SW 1271 (cell line): ENCODE data around the gene PSPC1.
"Not testable (repeated sequence)": the region's sequence is repeated elsewhere in the genome, so short reads cannot be mapped to it uniquely, and the experiment has no call there.

Experiments used
- DNase-seq, 2 experiments: peaks; one replicate each; lab custom pipeline; 2025; lab: John Stamatoyannopoulos, UW

Gene PSPC1, protein sequence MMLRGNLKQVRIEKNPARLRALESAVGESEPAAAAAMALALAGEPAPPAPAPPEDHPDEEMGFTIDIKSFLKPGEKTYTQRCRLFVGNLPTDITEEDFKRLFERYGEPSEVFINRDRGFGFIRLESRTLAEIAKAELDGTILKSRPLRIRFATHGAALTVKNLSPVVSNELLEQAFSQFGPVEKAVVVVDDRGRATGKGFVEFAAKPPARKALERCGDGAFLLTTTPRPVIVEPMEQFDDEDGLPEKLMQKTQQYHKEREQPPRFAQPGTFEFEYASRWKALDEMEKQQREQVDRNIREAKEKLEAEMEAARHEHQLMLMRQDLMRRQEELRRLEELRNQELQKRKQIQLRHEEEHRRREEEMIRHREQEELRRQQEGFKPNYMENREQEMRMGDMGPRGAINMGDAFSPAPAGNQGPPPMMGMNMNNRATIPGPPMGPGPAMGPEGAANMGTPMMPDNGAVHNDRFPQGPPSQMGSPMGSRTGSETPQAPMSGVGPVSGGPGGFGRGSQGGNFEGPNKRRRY

DNA sequence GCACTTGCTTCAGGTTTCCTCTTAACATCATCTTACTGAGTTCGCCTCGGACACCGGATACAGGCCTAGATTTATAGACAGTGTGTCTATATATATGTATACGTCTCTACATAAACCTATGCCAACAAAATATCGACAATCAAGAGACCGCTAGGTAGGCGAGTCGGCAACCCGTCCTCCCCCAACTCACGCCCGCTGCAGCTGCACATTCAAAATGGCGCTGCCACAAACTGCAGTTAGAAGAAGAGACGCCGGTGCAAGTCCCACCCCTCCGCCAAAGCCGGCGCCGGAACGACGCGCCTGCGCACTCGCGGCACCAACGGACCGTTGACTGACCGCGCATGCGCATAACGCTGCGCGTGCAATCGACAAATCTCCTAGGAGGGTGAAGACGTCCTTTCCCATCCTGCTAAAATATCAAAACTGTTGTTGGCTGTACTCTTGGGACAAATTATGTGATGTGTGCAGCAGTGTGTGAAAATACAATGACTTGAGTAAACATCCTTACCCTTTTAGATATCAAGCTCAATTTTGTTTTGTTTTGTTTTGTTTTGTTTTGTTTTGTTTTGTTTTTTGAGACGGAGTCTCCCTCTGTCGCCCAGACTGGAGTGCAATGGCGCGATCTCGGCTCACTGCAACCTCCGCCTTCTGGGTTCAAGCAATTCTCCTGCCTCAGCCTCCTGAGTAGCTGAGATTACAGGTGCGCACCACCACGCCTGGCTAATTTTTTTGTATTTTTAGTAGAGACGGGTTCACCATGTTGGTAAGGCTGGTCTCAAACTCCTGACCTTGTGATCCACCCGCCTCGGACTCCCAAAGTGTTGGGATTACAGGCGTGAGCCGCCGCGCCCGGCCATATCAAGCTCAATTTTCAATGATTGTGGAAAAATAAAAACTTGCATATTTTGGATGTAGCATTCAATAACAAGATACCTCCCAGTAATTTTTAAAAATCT lies at the start of gene PSPC1:
Gene PSPC1 (minus strand): TSS at position 219 of the 956 bp plus-strand sequence. CDS start 188 bp downstream, at position 31.
- peak; percentile 50 to 90 for DNase-seq

DNA sequence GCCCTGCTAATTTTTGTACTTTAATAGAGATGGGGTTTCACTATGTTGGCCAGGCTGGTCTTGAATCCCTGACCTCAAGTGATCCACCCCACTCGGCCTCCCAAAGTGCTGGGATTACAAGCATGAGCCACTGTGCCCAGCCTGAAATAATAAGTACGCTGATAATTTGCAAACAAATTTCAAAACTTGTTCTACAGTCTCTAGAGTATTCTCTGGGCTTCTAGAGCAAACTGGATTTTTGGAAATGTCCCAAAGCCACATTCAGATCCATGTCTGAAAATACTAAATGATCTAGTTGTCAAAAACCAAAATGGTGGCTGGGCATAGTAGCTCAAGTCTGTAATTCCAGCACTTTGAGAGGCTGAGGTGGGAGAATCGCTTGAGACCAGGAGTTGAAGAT lies 39.9 kb upstream of the PSPC1 start:
- no peak for DNase-seq

DNA sequence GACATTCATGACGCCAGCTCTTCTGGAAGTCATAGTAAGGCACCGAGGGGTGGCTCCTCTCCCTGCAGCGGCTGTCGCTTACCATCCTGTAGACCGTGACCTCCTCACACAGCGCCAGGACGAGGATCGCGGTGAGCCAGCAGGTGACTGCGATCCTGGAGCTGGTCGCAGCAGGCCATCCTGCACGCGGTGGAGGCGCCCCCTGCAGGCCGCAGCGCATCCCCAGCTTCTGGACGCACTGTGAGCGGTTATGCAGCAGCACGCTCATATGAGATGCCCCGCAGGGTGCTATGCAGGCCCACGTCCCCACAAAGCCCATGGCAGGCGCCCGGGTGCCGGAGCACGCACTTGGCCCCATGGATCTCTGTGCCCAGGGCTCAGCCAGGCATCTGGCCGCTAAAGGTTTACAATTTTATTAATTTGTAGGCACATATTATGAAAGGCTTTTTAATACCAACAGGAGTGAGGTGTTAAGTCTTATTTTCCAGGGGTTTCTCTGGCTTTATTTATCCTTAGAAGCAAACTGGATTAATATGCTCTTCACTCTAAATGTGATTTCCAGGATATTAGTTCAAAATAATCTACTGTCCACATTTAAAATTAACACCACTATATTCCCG lies 35.6 kb upstream of the PSPC1 start:
- DNase-seq: no peak

DNA sequence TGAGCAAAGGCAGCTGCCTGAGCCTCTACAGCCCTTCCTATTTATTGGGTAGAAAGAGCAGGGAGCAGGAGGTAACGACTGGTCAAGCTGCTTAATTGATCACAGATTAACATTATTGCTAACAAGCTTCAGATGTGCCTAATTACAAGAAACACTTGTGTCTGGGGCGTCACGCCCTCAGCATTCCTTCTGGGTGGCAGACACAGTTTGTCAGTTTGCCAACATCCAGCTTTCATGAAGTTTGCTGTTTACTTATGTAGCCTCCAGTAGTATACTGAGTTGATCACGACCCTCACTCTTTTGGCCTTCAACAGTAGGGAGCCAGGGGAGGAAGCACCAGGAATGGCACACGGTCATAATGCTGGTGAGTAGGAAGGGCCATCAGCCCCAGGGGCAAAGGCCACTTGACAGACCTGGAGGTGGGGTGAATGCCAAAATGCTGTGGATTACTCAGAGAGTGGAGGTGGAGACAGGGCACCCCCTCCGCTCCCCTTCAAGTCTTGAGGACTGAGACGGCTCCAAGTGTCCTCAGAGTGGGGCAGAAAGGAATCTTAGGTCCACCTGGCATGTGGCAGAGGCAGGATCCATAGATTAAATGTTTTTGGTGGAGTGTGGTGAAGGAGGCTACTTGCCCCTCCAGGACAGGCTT lies 34.9 kb upstream of the PSPC1 start:
- DNase-seq: no peak

DNA sequence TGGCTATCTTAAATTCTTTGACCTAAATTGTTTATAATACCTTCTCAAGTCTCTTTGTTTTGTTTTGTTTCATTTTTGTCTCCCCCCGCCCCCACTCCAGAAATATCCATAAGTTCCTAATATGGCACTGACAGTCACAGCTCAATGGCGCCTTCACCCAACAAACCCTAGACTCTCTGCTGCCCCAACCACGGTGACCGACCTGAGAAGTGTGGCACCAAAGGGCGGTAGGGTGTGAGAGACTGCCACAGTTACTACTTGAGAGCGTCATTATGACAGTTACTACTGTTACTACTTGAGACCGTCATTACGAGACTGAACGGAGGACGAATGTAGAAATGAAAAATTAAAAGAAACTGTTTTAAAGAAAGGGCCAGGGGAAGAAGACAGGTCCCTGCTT lies 34.4 kb upstream of the PSPC1 start:
- no peak for DNase-seq

DNA sequence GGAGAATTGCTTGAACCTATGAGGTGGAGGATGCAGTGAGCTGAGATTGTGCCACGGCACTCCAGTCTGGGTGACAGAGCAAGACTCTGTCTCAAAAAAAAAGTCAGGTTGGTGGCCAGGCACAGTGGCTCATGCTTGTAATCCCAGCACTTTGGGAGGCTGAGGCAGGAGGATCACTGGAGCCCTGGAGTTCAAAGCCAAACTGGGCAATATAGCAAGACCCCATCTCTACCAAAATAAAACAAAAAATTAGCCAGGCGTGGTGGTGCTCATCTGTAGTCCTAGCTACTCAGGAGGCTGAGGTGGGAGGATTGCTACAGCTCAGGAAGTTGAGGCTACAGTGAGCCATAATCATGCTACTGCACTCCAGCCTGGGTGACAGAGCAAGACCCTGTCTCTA lies 33.1 kb upstream of the PSPC1 start:
- not testable (repeated sequence) for DNase-seq

DNA sequence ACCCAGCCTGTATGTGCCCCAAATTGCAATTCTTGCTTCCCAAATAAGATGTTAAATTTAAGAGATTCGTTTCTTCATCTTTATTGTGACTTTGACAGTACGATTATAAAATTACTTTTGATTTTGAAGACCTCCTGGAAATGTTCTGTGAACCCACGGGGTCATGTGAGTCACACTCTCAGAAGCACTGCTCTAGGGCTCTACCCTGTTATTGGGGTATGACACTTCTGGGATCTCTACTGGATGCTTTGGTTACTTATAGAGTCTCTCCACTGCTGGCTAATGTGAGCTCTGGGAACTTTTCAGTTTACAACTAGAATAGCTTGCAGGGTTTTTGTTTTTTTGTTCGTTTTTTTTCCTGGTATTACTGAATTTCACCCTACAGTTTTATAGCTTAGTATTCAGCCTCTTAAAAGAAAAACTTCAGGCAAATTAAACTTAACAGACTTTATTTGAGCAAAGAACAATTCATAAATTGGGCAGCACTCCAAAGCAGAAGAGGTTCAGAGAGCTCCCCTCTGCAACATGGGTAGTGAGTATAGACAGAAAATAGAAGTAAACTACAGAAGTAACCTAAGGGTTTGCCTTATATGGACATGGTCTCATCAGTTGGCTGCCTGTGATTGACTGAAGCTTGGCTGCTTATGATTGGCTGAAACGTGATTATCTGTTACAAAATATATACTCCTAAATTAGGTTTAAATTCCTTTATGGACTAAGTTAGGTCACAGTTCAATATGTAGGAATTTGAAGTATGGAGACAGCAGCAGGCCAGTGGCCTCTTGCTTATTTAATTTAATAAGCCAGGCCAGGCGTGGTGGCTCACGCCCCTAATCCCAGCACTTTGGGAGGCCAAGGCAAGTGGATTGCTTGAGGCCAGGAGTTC lies 28.5 kb upstream of the PSPC1 start:
- no peak for DNase-seq

DNA sequence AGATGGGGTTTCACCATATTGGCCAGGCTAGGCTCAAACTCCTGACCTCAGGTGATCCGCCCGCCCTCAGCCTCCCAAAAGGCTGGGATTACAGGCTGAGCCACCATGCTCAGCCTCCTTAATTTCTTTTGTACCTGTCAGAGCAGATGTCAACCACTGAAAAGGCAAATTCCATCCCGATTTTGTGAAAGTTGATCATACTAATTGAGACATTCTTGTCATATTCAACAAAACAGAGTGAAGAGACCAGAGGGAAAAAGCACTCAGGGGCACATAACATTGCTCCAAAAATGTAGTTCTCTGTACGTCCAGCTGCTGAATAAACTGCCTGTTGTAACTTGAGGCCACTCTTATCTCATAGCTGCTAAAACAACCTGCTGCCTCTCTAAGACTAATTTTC lies 27.4 kb upstream of the PSPC1 start:
- DNase-seq: no peak

DNA sequence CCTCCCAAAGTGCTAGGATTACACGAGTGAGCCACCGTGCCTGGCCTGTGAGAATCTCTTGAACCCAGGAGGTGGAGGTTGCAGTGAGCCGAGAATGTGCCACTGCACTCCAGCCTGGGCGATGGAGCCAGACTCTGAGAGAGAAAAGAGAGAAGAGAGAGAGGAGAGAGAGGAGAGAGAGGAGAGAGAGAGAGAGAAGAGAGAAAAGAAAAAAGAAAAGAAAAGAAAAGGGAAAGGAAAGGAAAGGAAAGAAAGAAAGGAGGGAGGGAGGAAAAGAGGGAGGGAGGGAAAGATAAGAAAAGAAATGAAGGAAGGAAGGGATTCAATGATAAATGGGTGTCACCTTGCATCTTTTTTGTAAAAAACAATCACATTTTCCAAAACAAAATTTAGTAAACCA lies 23.0 kb upstream of the PSPC1 start:
- no peak for DNase-seq

DNA sequence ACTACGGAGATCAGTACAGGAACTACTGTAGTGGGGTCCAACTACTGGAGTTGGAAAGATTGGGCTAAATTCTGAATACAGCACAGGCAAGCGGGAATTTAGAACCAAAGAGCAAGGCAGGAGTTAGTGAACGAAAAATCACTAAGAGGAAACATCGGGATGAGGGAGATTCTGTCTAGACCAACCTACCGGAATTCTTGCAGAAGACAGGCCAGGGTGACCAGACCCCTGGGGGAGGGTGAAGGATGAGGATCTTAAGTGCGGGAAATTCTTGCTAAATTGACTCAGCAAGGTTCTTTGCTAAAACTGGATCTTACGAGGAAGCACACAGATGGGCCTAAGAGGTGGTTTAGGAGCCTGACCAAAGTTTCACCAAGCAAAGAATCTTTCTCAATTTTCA lies 13.2 kb upstream of the PSPC1 start:
- DNase-seq: no peak

DNA sequence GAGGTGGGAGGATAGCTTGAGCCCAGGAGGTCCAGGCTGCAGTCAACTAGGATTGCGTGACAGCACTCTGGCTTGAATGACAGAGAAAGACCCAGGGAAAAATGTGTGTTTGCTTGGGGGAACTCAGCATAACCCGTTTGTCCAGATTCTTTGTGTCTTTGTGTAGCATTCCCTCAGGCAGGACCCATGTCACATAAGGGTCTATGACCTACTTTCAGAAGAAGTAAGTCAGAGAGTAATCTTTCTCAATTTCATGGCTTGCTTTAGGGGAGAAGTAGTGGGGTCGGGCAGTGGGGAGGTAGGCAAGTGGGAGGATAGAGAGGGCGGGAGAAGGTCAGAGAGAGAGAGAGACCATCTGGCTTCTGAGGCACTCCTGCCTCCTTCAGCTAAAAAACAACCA lies 11.9 kb upstream of the PSPC1 start:
- no peak for DNase-seq

DNA sequence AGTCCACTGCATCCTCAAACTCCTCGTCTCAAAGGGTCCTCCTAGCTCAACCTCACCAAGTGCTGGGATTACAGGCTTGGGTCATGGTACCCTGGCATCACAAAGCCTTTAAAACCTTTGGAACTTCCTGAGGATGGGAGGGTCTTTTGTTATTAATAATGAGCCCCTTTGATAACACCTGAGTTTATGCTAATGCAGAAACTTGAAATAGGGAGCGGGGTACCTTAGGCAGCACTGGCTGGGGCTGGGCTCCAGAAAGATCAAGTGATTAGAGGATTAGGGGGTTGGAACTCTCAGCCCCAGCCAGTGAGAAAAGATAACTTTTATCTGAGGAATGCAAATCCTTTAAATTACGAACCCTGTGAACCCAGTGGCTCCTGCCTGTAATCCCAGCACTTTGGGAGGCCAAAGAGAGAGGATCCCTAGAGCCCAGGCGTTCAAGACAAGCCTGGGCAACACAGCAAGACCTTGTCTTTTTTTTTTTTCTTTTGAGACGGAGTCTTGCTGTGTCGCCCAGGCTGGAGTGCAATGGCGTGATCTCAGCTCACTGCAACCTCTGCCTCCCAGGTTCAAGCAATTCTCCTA lies 9.3 kb upstream of the PSPC1 start:
- DNase-seq: no peak

DNA sequence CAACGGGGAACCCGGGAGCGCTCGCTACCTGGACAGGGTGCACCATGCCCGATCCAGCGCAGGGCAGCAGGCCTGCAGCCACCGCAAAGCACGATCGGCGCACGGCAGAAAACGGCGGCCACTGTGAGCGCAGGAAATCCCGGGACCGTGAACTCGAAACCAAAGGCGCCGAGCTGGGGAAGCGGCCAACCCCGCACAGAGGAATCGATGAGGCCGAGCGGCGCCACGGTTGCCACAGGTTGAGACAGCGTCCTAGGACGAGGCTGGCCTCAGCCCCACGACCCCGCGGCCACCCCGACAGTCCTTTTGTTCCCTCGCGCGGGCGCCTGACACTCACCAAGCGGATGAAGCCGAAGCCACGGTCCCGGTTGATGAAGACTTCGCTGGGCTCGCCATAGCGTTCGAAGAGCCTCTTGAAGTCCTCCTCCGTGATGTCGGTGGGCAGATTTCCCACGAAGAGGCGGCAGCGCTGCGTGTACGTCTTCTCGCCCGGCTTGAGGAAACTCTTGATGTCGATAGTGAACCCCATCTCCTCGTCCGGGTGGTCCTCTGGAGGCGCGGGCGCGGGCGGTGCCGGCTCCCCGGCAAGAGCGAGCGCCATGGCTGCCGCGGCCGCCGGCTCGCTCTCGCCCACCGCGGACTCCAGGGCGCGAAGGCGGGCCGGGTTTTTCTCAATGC lies 557 bp downstream of the PSPC1 start:
- peak in 1 of 2 experiments; percentile 25 for DNase-seq

DNA sequence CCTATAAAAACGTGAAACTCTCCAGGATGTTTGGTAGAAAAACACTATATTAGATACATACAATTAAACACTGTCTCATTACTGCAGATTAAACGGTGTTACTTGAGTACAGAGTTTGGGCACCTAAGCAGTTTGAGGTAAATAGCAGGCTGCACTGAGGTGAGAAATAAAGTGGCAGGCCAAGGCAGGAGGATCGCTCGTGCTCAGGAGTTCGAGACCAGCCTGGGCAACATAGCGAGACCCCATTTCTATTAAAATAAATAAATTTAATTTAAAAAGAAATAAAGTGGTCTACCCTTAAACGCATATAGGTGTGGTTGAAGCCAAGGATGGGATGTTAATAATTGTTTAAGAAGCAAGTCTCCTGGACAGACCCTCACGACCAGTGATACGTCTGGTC lies 1.2 kb downstream of the PSPC1 start:
- no peak for DNase-seq

DNA sequence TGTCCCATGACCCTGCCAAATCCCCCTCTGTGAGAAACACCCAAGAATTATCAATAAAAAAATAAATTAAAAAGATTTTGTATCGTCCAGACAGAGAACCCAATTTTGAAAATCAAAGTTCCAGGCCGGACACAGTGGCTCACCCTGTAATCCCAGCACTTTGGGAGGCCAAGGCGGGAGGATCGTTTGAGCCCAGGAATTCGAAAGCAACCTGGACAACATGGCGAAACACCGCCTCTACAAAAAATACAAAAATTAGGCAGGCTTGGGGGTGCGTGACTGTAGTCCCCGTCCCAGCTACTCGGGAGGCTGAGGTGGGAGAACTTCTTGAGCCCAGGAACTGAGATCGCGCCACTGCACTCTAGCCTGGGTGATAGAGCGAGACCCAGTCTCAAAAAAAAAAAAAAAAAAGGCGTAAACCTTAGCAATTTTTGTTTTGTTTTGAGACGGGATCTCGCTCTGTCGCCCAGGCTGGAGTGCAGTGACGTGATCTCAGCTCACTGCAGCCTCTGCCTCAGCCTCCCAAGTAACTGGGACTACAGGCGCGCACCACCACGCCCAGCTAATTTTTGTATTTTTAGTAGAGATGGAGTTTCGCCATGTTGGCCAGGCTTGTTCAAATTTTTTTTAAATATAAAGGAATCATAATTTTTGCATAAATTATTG lies 1.9 kb downstream of the PSPC1 start:
- DNase-seq: not testable (repeated sequence)

DNA sequence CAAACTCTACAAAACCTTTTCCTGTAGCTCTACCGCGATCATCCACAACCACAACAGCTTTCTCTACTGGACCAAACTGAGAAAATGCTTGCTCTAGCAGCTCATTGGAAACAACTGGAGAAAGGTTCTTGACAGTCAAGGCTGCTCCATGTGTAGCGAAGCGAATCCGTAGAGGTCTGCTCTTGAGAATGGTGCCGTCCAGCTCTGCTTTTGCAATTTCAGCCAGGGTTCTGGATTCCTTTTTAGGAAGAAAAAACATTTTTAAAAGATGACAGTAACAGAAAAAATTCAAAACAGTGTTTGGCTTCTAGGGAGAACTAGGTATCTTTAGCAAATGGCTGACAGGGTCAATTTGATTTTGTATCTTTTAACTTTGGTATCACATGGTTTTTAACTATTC lies 10.4 kb downstream of the PSPC1 start:
- no peak for DNase-seq

DNA sequence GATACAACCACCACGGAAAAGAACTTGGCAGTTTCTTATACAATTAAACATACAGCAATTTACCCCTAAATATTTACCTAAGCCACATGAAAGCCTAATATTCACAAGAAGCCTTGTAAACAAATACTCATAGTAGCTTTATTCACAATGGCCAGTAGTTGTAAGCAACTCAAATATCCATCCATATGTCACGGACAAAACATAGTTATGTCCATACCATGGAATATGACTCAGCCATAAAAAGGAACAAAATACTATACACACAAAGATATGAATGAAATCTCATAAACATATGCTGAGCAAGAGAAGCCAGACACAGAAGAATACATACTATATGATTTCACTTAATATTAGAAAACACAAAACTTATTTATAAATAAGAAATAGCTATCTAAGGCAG lies 12.9 kb downstream of the PSPC1 start:
- DNase-seq: no peak

DNA sequence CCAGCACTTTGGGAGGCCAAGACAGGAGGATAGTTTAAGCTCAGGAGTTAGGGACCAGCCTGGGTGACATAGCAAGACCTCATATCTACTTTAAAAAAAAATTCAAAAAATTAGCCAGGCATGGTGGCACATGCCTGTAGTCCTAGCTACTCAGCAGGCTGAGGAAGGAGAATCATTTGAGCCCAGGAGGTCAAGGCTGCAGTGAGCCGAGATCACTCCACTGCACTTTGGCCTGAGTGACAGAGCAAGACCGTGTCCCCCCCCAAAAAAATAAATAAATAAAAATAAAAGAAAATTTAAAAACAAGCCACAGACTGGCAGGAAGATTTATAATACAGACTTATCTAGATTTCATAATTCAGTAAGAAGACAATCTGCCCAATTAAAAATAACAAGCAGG lies 14.8 kb downstream of the PSPC1 start:
- DNase-seq: no peak

DNA sequence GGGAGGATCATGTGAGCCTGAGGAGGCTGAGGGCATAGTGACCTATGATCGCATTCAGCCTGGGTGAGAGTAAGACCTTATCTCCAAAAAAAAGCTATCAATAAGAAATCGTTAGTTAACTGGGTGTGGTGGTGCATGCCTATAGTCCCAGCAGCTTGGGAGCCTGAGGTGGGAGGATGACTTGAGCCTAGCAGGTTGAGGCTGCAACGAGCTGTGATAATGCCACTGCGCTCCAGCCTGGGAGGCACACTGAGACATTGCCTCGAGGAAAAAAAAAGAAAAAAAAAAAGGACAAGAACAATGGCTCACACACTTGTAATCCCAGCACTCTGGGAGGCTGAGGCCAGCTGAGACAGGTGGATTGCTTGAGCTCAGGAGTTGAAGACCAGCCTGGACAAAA lies 16.2 kb downstream of the PSPC1 start:
- no peak for DNase-seq
